Measurements from ENCODE around the gene IDE.

DNA sequence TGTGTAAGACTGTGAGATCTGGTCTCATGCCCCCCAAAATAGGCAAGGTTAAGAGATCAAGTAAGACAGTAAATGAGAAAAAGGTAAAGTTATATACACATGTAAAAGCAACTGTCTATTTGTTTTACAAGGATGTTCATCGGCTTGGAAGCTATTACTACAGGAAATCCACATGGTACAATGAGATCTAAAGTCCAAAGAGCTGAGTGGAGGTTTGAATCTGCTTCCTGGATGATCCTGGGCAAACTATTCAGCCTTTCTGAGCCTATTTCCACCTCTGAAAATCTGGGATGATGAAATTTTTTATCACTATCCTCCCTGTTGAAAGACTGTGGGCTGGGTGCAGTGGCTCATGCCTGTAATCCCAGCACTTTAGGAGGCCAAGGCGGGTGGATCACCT lies 123.0 kb downstream of the IDE start:
- TF ChIP-seq SMC3 (IDR thresholded peaks at IDR 0.05; ENCODE audit: low read depth, low read length) (no peak), RFX5 (IDR thresholded peaks at IDR 0.05; ENCODE audit: low read depth, low read length) (no peak)
- TF ChIP-seq, protein P1, sequence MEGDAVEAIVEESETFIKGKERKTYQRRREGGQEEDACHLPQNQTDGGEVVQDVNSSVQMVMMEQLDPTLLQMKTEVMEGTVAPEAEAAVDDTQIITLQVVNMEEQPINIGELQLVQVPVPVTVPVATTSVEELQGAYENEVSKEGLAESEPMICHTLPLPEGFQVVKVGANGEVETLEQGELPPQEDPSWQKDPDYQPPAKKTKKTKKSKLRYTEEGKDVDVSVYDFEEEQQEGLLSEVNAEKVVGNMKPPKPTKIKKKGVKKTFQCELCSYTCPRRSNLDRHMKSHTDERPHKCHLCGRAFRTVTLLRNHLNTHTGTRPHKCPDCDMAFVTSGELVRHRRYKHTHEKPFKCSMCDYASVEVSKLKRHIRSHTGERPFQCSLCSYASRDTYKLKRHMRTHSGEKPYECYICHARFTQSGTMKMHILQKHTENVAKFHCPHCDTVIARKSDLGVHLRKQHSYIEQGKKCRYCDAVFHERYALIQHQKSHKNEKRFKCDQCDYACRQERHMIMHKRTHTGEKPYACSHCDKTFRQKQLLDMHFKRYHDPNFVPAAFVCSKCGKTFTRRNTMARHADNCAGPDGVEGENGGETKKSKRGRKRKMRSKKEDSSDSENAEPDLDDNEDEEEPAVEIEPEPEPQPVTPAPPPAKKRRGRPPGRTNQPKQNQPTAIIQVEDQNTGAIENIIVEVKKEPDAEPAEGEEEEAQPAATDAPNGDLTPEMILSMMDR (conservative IDR thresholded peaks at IDR 0.05; ENCODE audit: low read depth, low read length) = no peak
- TF ChIP-seq, protein P2, sequence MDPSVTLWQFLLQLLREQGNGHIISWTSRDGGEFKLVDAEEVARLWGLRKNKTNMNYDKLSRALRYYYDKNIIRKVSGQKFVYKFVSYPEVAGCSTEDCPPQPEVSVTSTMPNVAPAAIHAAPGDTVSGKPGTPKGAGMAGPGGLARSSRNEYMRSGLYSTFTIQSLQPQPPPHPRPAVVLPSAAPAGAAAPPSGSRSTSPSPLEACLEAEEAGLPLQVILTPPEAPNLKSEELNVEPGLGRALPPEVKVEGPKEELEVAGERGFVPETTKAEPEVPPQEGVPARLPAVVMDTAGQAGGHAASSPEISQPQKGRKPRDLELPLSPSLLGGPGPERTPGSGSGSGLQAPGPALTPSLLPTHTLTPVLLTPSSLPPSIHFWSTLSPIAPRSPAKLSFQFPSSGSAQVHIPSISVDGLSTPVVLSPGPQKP (IDR thresholded peaks at IDR 0.05; ENCODE audit: borderline replicate concordance, low read depth, low read length) = no peak
